WTC11 (cell line): ENCODE measurements around the gene LRRC27. TPM values are rescaled to one million over a fixed set of nuclear protein-coding genes. Genes with fewer than 3 reads are reported as not detected.

Source experiments
- ATAC-seq: fragments of 200-7000 bp; cut with Tn5 transposase; 2 replicates; pipeline ENCODE4 v1.10.0; 2021; ENCODE audit warnings: mild to moderate bottlenecking, moderate library complexity
- CTCF ChIA-PET: fragments of 300-600 bp; sonication (Branson Sonifier 250); formaldehyde crosslinking; loops from one replicate; lab custom pipeline; 2021; ENCODE audit warnings: antibody characterized with exemption; lab: Charles Lee
- POLR2A ChIA-PET: fragments of 350-600 bp; sonication (Branson Sonifier 250); formaldehyde crosslinking; loops from one replicate; lab custom pipeline; 2021; ENCODE audit warnings: antibody characterized with exemption; lab: Charles Lee
- DNase-seq: peaks from one replicate; pipeline ENCODE4 v3.0.0; 2021; ENCODE audit warnings: low spot score
- H3K27ac Mint-ChIP-seq: 2 replicates; pipeline ENCODE4 v1.8.0; 2021; ENCODE audit warnings: mixed read lengths
- H3K27me3 Mint-ChIP-seq: 2 replicates; pipeline ENCODE4 v1.8.0; 2021; ENCODE audit warnings: low read depth, mild to moderate bottlenecking, moderate library complexity, mixed read lengths
- H3K36me3 Mint-ChIP-seq: 2 replicates; pipeline ENCODE4 v1.8.0; 2021; ENCODE audit warnings: mixed read lengths
- H3K4me1 Mint-ChIP-seq: 2 replicates; pipeline ENCODE4 v1.8.0; 2022; ENCODE audit warnings: mixed read lengths
- H3K4me3 Mint-ChIP-seq: 2 replicates; pipeline ENCODE4 v1.8.0; 2021; ENCODE audit warnings: mild to moderate bottlenecking, moderate library complexity, mixed read lengths
- H3K9me3 Mint-ChIP-seq: 2 replicates; pipeline ENCODE4 v1.8.0; 2021; ENCODE audit warnings: mixed read lengths
- CREB1 ChIP-seq: sonication (generic); formaldehyde crosslinking; IDR thresholded peaks from 2 replicates; pipeline ENCODE4 v1.8.0; 2023; ENCODE audit warnings: mild to moderate bottlenecking, missing genetic modification reagents
- E2F1 ChIP-seq: sonication (generic); formaldehyde crosslinking; IDR thresholded peaks from 2 replicates; pipeline ENCODE4 v1.8.0; 2022; ENCODE audit warnings: mild to moderate bottlenecking, missing genetic modification reagents
- E2F4 ChIP-seq: sonication (generic); formaldehyde crosslinking; IDR thresholded peaks from 2 replicates; pipeline ENCODE4 v1.8.1; 2022; ENCODE audit warnings: low read depth, mild to moderate bottlenecking, moderate library complexity, missing genetic modification reagents, borderline replicate concordance
- FOXK1 ChIP-seq: sonication (generic); formaldehyde crosslinking; IDR thresholded peaks from 2 replicates; pipeline ENCODE4 v1.8.0; 2022; ENCODE audit warnings: mild to moderate bottlenecking, moderate library complexity, missing genetic modification reagents
- GABPB1 ChIP-seq: sonication (generic); formaldehyde crosslinking; IDR thresholded peaks from 2 replicates; pipeline ENCODE4 v1.8.1; 2023; ENCODE audit warnings: mild to moderate bottlenecking, missing genetic modification reagents
- JAZF1 ChIP-seq: fragments of 250-450 bp; sonication (Bioruptor Pico); IDR thresholded peaks from 2 replicates; pipeline ENCODE4 v1.9.0; 2021; ENCODE audit warnings: moderate library complexity, mild to moderate bottlenecking, inconsistent platforms
- NR3C1 ChIP-seq: sonication (generic); formaldehyde crosslinking; conservative IDR thresholded peaks from 2 replicates; pipeline ENCODE4 v1.8.1; 2023; ENCODE audit warnings: low read depth, mild to moderate bottlenecking, missing genetic modification reagents
- PRRX2 ChIP-seq: fragments of 250-450 bp; sonication (Bioruptor Pico); IDR thresholded peaks from 2 replicates; pipeline ENCODE4 v1.8.0; 2021; ENCODE audit warnings: mild to moderate bottlenecking
- SMAD3 ChIP-seq: sonication (generic); formaldehyde crosslinking; IDR thresholded peaks from 2 replicates; pipeline ENCODE4 v1.8.0; 2022; ENCODE audit warnings: missing genetic modification reagents, mild to moderate bottlenecking, borderline replicate concordance
- SP1 ChIP-seq: sonication (generic); formaldehyde crosslinking; conservative IDR thresholded peaks from 2 replicates; pipeline ENCODE4 v1.8.1; 2022; ENCODE audit warnings: missing genetic modification reagents
- ZNF121 ChIP-seq: sonication (generic); formaldehyde crosslinking; IDR thresholded peaks from 2 replicates; pipeline ENCODE4 v1.8.0; 2023; ENCODE audit warnings: missing genetic modification reagents
- ZNF219 ChIP-seq: sonication (generic); formaldehyde crosslinking; IDR thresholded peaks from 2 replicates; pipeline ENCODE4 v1.8.0; 2023; ENCODE audit warnings: missing genetic modification reagents, mild to moderate bottlenecking, borderline replicate concordance
- ZNF396 ChIP-seq: fragments of 250-450 bp; sonication (Bioruptor Pico); IDR thresholded peaks from 2 replicates; pipeline ENCODE4 v1.8.0; 2021; ENCODE audit warnings: mild to moderate bottlenecking, moderate library complexity, borderline replicate concordance
- ZNF423 ChIP-seq: fragments of 250-450 bp; sonication (Bioruptor Pico); IDR thresholded peaks from 2 replicates; pipeline ENCODE4 v2.1.2; 2022; ENCODE audit warnings: mild to moderate bottlenecking, moderate library complexity
- ZNF425 ChIP-seq: fragments of 250-450 bp; sonication (Bioruptor Pico); conservative IDR thresholded peaks from 2 replicates; pipeline ENCODE4 v1.9.0; 2021; ENCODE audit warnings: mild to moderate bottlenecking
- total RNA-seq: library from RNA; stranded (reverse); gene quantifications from 3 replicates; pipeline ENCODE4 v1.2.3, GENCODE V29; 2021
- TF ChIP-seq, protein P1 (sequence below): sonication (generic); formaldehyde crosslinking; IDR thresholded peaks from 2 replicates; pipeline ENCODE4 v1.8.1; 2022; ENCODE audit warnings: low read depth, missing genetic modification reagents, borderline replicate concordance
- TF ChIP-seq, protein P2 (sequence below): sonication (generic); formaldehyde crosslinking; IDR thresholded peaks from 2 replicates; pipeline ENCODE4 v1.8.0; 2022; ENCODE audit warnings: mild to moderate bottlenecking, missing genetic modification reagents
- TF ChIP-seq, protein P3 (sequence below): sonication (generic); formaldehyde crosslinking; IDR thresholded peaks from 2 replicates; pipeline ENCODE4 v1.8.0; 2023; ENCODE audit warnings: missing genetic modification reagents

The LRRC27 gene
- total RNA-seq, 1 experiment from 2014 or later: 4.4 TPM

DNA sequence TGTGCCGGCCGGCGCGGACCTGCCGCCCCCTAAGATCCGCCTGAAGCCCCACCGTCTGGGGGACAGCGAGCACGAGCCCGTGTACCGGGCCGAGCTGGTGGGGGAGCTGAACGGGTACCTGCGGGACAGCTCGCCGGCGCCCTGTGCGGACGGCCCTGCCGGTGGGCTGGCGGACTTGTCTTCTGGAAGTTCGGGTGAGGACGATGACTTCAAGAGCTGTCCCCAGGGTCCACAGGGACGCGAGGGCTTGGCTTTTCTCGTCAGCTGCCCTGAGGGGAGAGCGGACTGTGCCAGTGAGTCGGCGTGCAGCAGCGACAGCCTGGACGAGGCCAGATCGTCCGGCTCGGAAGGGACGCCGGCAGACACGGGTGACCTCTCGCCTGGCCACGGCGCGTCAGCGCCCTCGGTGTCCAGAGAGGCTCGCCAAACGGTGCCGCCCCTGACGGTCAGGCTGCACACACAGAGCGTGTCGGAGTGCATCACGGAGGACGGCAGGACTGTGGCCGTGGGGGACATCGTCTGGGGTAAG lies 73.5 kb downstream of the LRRC27 start (continued):
- TF ChIP-seq ZNF425 (CRISPR knock-in tag): no peak
- TF ChIP-seq ZNF396: no peak
- TF ChIP-seq ZNF121 (CRISPR knock-in tag): no peak
- TF ChIP-seq E2F4: no peak

DNA sequence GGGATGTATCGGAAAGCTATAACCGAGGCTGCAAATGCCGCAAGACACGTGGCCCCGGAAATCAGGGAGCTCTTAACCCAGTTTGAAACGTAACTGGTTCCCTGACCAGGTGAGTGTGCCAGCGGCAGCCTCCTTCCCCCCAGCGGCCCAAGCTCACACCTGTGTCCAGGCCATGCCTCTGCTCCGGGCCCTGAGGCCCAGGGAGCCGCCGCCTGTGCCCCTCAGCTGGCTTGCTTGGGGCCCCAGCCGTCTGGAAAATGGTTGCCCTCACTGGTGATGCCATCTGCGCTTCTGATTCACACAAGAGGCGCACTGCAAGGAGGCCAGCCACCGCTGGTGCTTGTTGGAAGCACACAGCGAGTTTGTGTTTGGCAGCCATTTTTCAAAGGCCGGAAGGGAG lies 74.2 kb downstream of the LRRC27 start:
- CTCF ChIA-PET: interaction anchor here (0.8 to 4.2 kb wide), 7 partner anchors 13 to 47 kb away, joined by 3 to 63 read pairs (median 4); no protein-coding TSS in a partner anchor
- no peak overlapping the region for H3K4me3 Mint-ChIP-seq
- DNase-seq (no peak), ATAC-seq (no peak)
- H3K36me3 Mint-ChIP-seq: peaks cover 6% of the 10 kb centered on the region; the same call in 1 of the 2 replicates
- no peaks in the 10 kb centered on the region for H3K9me3 Mint-ChIP-seq
- peaks cover 37% of the 10 kb centered on the region for H3K4me1 Mint-ChIP-seq
- no peak for TF ChIP-seq NR3C1
- TF ChIP-seq ZNF423 (CRISPR knock-in tag): no peak
- TF ChIP-seq E2F1: no peak
- TF ChIP-seq, protein P1, sequence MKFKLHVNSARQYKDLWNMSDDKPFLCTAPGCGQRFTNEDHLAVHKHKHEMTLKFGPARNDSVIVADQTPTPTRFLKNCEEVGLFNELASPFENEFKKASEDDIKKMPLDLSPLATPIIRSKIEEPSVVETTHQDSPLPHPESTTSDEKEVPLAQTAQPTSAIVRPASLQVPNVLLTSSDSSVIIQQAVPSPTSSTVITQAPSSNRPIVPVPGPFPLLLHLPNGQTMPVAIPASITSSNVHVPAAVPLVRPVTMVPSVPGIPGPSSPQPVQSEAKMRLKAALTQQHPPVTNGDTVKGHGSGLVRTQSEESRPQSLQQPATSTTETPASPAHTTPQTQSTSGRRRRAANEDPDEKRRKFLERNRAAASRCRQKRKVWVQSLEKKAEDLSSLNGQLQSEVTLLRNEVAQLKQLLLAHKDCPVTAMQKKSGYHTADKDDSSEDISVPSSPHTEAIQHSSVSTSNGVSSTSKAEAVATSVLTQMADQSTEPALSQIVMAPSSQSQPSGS (CRISPR knock-in tag): no peak
- no peak for TF ChIP-seq CREB1 (CRISPR knock-in tag)
- TF ChIP-seq, protein P2, sequence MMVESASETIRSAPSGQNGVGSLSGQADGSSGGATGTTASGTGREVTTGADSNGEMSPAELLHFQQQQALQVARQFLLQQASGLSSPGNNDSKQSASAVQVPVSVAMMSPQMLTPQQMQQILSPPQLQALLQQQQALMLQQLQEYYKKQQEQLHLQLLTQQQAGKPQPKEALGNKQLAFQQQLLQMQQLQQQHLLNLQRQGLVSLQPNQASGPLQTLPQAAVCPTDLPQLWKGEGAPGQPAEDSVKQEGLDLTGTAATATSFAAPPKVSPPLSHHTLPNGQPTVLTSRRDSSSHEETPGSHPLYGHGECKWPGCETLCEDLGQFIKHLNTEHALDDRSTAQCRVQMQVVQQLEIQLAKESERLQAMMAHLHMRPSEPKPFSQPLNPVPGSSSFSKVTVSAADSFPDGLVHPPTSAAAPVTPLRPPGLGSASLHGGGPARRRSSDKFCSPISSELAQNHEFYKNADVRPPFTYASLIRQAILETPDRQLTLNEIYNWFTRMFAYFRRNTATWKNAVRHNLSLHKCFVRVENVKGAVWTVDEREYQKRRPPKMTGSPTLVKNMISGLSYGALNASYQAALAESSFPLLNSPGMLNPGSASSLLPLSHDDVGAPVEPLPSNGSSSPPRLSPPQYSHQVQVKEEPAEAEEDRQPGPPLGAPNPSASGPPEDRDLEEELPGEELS (CRISPR knock-in tag): no peak
- no peak for TF ChIP-seq SMAD3 (CRISPR knock-in tag)
- no peak for TF ChIP-seq ZNF219 (CRISPR knock-in tag)
- TF ChIP-seq GABPB1 (CRISPR knock-in tag): no peak
- TF ChIP-seq PRRX2 (CRISPR knock-in tag): no peak
- no peak for TF ChIP-seq SP1 (CRISPR knock-in tag)
- no peak for TF ChIP-seq FOXK1 (CRISPR knock-in tag)
- TF ChIP-seq, protein P3, sequence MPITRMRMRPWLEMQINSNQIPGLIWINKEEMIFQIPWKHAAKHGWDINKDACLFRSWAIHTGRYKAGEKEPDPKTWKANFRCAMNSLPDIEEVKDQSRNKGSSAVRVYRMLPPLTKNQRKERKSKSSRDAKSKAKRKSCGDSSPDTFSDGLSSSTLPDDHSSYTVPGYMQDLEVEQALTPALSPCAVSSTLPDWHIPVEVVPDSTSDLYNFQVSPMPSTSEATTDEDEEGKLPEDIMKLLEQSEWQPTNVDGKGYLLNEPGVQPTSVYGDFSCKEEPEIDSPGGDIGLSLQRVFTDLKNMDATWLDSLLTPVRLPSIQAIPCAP (CRISPR knock-in tag): no peak
- TF ChIP-seq JAZF1 (CRISPR knock-in tag): no peak
- POLR2A ChIA-PET: no interaction called here
- H3K27me3 Mint-ChIP-seq: no peaks in the 10 kb centered on the region
- H3K27ac Mint-ChIP-seq: peak overlapping the region; percentile 94
